ENCODE measurements around the gene SERINC5. TPM values are rescaled to one million over a fixed set of nuclear protein-coding genes. Genes with fewer than 3 reads are reported as not detected.

Gene SERINC5
- total RNA-seq, 5 donors from 2014 or later (not counting 1 experiment from before 2014, with no cell fraction given), result 109 to 170 (median 112) TPM

DNA sequence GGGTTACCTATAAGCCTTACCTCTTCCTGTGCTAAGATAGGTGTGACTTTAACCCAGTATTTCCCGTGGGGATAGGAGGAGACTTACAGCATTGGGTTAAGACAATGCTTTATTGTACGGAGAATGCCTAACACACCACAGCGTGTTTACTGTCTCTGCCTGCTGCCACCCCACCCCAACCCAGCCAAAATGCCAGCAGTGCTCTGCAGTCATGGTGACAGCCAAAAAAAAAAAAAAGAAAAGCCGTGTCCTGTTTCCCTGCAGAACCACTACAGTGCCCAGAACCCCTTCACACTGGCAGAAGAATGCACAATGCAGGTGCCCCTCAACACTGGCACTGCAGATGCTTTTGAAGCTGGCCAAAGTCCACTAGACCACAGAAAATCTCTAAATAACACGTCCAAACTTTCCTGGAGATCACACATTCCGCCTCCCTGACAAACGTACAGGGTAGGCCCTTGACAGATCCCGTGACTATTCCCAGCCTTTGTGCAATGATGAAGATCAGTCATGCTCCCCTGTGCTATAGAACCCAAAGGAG, 102.2 kb downstream of the SERINC5 start:
- ATAC-seq (replicated peaks in 1 of 4), result peak; percentile 60 to 73 (median 66)
- Histone ChIP-seq H3K27ac (ENCODE audit: low read length) (peak overlapping the region; percentile 45), H3K4me3 (ENCODE audit: control insufficient read depth in 1 of 2, extremely low read depth in 1 of 2, low read length in 1 of 2) (no peak overlapping the region), H3K4me1 (ENCODE audit: control insufficient read depth in 1 of 2, extremely low read depth in 1 of 2, insufficient read depth in 2 of 2, low read length in 2 of 2) (peaks cover 31 to 48% of the 10 kb centered on the region in 2 experiments), H3K27me3 (replicated peaks in 1 of 2; ENCODE audit: control insufficient read depth in 2 of 2, extremely low read depth in 1 of 2, insufficient read depth in 2 of 2, low read length in 1 of 2) (no peaks in the 10 kb centered on the region), H3K9me3 (no peaks in the 10 kb centered on the region), H3K36me3 (ENCODE audit: control insufficient read depth in 2 of 2, extremely low read depth in 1 of 2, insufficient read depth in 1 of 2, low read length in 1 of 2) (peaks cover 7 to 61% of the 10 kb centered on the region in 2 donors)
- no peaks in the 10 kb centered on the region for H3K9me3 Mint-ChIP-seq
- H3K4me1 Mint-ChIP-seq, result peaks cover 65 to 74% (median 72%) of the 10 kb centered on the region in 3 donors
- CTCF ChIA-PET, result interaction anchor here (0.5 to 1.5 kb wide), 6 partner anchors 17 to 101 kb away, joined by 4 to 9 read pairs (median 5); no protein-coding TSS in a partner anchor
- no peaks in the 10 kb centered on the region for H3K27me3 Mint-ChIP-seq
- H3K4me3 Mint-ChIP-seq, result peak overlapping the region; percentile 28 to 66 (median 40)
- 84% methylated on average over 5 of the region's 8 CpGs for WGBS (ENCODE audit: insufficient coverage)
- POLR2A ChIA-PET, result interaction anchor here (0.7 to 1.4 kb wide), 5 partner anchors 11 to 63 kb away, joined by 3 to 4 read pairs (median 3); no protein-coding TSS in a partner anchor
- H3K27ac Mint-ChIP-seq, result peak overlapping the region; percentile 94 to 96
- H3K36me3 Mint-ChIP-seq, result peaks cover 58% of the 10 kb centered on the region
- DNase-seq, result peak in 30 of 35 experiments; percentile 15 to 68 (median 42)

DNA sequence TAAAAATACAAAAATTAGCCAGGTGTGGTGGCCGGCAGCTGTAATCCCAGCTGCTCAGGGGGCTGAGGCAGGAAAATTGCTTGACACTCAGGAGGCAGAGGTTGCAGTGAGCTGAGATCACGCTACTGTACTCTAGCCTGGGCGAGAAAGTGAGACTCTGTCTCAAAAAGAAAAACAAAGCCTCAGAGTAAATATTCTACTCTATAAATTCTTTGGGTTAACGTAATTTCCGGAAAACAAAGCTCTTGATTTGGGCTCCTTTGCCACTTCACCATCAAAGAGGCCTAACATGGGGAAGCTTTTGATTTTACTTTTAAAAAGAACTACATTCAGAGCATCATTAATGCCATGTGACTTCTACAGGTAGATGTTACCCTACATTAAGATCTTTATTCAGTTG, 103.1 kb downstream of the SERINC5 start:
- peaks cover 33 to 50% of the 10 kb centered on the region in 2 experiments for H3K4me1 ChIP-seq (ENCODE audit: control insufficient read depth in 1 of 2, extremely low read depth in 1 of 2, insufficient read depth in 2 of 2, low read length in 2 of 2)
- no peaks in the 10 kb centered on the region for H3K27me3 ChIP-seq (replicated peaks in 1 of 2; ENCODE audit: control insufficient read depth in 2 of 2, extremely low read depth in 1 of 2, insufficient read depth in 2 of 2, low read length in 1 of 2)
- no peaks in the 10 kb centered on the region for H3K9me3 ChIP-seq
- peak overlapping the region; percentile 94 to 96 for H3K27ac Mint-ChIP-seq
- POLR2A ChIA-PET, result interaction anchor here (0.6 to 1.4 kb wide), 8 partner anchors 12 to 529 kb away, joined by 3 to 5 read pairs (median 4); no protein-coding TSS in a partner anchor
- H3K36me3 Mint-ChIP-seq, result peaks cover 57% of the 10 kb centered on the region
- peak overlapping the region; percentile 51 for H3K27ac ChIP-seq (ENCODE audit: low read length)
- peaks cover 3 to 57% of the 10 kb centered on the region in 2 donors for H3K36me3 ChIP-seq (ENCODE audit: control insufficient read depth in 2 of 2, extremely low read depth in 1 of 2, insufficient read depth in 1 of 2, low read length in 1 of 2)
- no peaks in the 10 kb centered on the region for H3K9me3 Mint-ChIP-seq
- ATAC-seq (replicated peaks in 1 of 4) (peak; percentile 55 to 77 (median 66)), DNase-seq (peak in 22 of 35 experiments; percentile 8 to 69 (median 32))
- peak overlapping the region; percentile 56 to 66 (median 59) for H3K4me3 Mint-ChIP-seq
- no peaks in the 10 kb centered on the region for H3K27me3 Mint-ChIP-seq
- CTCF ChIA-PET, result interaction anchor here (0.5 to 1.5 kb wide), 8 partner anchors 13 to 122 kb away, joined by 3 to 9 read pairs (median 4); no protein-coding TSS in a partner anchor
- peaks cover 68 to 77% (median 76%) of the 10 kb centered on the region in 3 donors for H3K4me1 Mint-ChIP-seq
- H3K4me3 ChIP-seq (ENCODE audit: control insufficient read depth in 1 of 2, extremely low read depth in 1 of 2, low read length in 1 of 2), result no peak overlapping the region
- WGBS (ENCODE audit: insufficient coverage), result 59% methylated on average over 4 of the region's 5 CpGs

DNA sequence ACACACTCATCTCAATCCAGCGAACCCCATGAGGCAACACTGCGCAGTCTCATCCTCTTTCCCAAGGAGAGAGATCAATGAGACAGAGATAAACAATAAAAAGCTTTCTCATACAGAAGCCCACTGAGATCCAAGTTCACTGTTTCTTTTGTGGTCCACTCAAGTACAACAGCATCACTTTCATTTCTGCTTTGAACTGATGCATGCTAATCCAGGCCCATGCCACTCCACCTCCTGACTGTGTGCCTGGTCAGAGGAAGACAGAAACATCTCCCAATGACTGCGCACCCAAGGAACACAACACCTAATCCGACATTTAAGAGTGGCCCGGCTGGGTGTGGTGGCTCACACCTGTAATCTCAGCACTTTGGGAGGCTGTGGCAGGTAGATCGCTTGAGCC, 104.0 kb downstream of the SERINC5 start:
- H3K4me1 Mint-ChIP-seq, result peaks cover 77 to 82% (median 82%) of the 10 kb centered on the region in 3 donors
- peak overlapping the region in 2 of 3 donors; percentile 9 to 66 for H3K4me3 Mint-ChIP-seq
- Histone ChIP-seq H3K4me1 (ENCODE audit: control insufficient read depth in 1 of 2, extremely low read depth in 1 of 2, insufficient read depth in 2 of 2, low read length in 2 of 2) (peaks cover 38 to 58% of the 10 kb centered on the region in 2 experiments), H3K27ac (ENCODE audit: low read length) (peak overlapping the region; percentile 51), H3K4me3 (ENCODE audit: control insufficient read depth in 1 of 2, extremely low read depth in 1 of 2, low read length in 1 of 2) (no peak overlapping the region), H3K27me3 (replicated peaks in 1 of 2; ENCODE audit: control insufficient read depth in 2 of 2, extremely low read depth in 1 of 2, insufficient read depth in 2 of 2, low read length in 1 of 2) (no peaks in the 10 kb centered on the region), H3K36me3 (ENCODE audit: control insufficient read depth in 2 of 2, extremely low read depth in 1 of 2, insufficient read depth in 1 of 2, low read length in 1 of 2) (peaks cover 3 to 60% of the 10 kb centered on the region in 2 donors), H3K9me3 (no peaks in the 10 kb centered on the region)
- ChIA-PET POLR2A (no interaction called here), CTCF (interaction anchor here (0.6 to 1.2 kb wide), 4 partner anchors 12 to 69 kb away, joined by 3 to 4 read pairs (median 3); no protein-coding TSS in a partner anchor)
- DNase-seq, result no peak
- peaks cover 58% of the 10 kb centered on the region for H3K36me3 Mint-ChIP-seq
- WGBS (ENCODE audit: insufficient coverage), result 100% methylated on average over 5 of the region's 6 CpGs
- peak overlapping the region; percentile 94 to 96 for H3K27ac Mint-ChIP-seq
- no peaks in the 10 kb centered on the region for H3K9me3 Mint-ChIP-seq
- no peak for ATAC-seq (replicated peaks in 1 of 4)
- H3K27me3 Mint-ChIP-seq, result no peaks in the 10 kb centered on the region

DNA sequence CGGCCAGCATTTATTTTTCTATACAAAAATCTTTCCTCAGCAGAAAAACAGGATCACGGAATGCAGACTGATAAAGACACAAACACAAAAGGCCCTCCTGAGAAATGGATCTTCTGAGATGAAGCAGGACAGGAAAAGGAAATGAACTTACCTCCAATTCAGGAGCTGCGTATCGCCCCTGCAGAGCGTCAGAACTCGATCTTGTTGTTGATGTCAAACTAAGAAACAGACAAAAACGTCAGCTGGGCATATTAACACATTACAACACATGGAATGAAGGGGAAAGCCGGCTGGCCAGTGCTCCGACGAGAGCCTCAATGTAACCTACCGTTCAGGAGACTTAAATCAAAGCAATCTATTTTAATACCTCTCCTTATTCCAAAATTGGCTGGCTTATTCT, 105.1 kb downstream of the SERINC5 start:
- Mint-ChIP-seq H3K9me3 (no peaks in the 10 kb centered on the region), H3K4me1 (peaks cover 79 to 87% (median 79%) of the 10 kb centered on the region in 3 donors), H3K4me3 (peak overlapping the region; percentile 7 to 66 (median 41)), H3K27ac (peak overlapping the region; percentile 94 to 96), H3K36me3 (peaks cover 59% of the 10 kb centered on the region), H3K27me3 (no peaks in the 10 kb centered on the region)
- CTCF ChIA-PET, result no interaction called here
- WGBS (ENCODE audit: insufficient coverage), result 34% methylated on average over 4 of the region's 11 CpGs
- Histone ChIP-seq H3K4me3 (ENCODE audit: control insufficient read depth in 1 of 2, extremely low read depth in 1 of 2, low read length in 1 of 2) (no peak overlapping the region), H3K4me1 (ENCODE audit: control insufficient read depth in 1 of 2, extremely low read depth in 1 of 2, insufficient read depth in 2 of 2, low read length in 2 of 2) (peaks cover 38 to 60% of the 10 kb centered on the region in 2 experiments), H3K27ac (ENCODE audit: low read length) (peak overlapping the region; percentile 51), H3K27me3 (replicated peaks in 1 of 2; ENCODE audit: control insufficient read depth in 2 of 2, extremely low read depth in 1 of 2, insufficient read depth in 2 of 2, low read length in 1 of 2) (no peaks in the 10 kb centered on the region), H3K36me3 (ENCODE audit: control insufficient read depth in 2 of 2, extremely low read depth in 1 of 2, insufficient read depth in 1 of 2, low read length in 1 of 2) (peaks cover 3 to 59% of the 10 kb centered on the region in 2 donors), H3K9me3 (no peaks in the 10 kb centered on the region)
- ATAC-seq (replicated peaks in 1 of 4), result peak in 2 of 4 experiments; percentile 37 to 42
- POLR2A ChIA-PET, result interaction anchor here in 1 of 2 donors (1.0 kb wide), 1 partner anchor 15 kb away, joined by 5 read pairs; no protein-coding TSS in a partner anchor
- DNase-seq, result peak in 30 of 35 experiments; percentile 26 to 76 (median 42)

DNA sequence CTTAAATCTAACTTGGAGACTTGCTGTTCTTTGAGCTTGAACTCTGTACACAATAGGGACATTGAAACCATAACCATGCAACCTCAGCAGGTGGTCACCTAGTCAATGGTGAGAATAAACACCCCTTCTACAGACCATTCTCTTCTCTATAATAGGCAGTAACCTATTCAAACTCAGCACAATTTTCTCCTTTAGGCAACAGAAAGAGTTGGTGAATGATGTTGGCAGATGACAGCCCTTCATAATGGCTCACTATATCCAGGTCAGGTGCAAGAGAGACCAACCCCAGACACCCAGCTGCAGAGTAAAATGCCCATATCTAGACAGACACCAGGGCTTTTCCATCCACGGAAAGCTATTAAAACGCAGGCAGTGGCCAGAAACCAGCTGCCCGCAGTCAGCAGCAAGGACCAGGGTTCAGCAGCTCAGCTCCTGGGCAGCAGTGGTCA, 106.7 kb downstream of the SERINC5 start:
- CTCF ChIA-PET, result no interaction called here
- POLR2A ChIA-PET, result interaction anchor here (0.6 kb wide), 2 partner anchors 16 to 32 kb away, joined by 3 read pairs; no protein-coding TSS in a partner anchor
- 100% methylated on average over 3 of the region's 3 CpGs for WGBS (ENCODE audit: insufficient coverage)

DNA sequence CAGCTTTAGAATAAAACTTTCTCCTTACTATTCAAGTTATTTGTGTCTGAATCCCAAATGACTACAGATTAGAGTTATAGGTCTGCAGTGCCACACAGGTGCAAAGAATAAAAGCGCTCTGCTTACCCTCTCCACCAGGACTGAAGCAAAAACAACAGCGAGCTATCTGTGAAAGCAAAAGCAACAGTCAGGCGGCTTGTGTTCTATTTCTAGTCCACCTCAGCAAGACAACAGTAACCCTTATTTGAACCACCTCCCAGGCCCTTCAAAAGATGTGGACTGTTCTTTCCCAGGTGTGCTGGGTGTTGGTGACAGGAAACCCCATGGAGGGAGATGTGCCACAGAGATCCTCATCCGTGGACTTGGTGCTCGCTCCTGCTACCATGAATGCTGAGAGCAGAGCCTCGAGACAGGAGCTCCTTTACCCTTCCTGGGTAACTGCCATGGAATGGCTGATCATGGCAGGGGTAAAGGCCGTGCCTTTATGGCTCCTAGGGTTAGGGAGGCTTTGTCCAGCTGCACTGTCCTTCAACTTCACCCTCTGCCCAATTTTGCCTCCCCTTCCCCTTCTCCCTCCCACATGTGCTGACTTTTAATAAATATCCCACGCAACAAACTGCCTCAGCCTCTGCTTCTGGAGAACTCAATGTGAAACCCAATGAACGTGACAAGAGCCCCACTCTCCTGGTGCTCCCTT, 108.6 kb downstream of the SERINC5 start:
- peaks cover 76 to 82% (median 79%) of the 10 kb centered on the region in 3 donors for H3K4me1 Mint-ChIP-seq
- ChIA-PET POLR2A (interaction anchor here in 1 of 2 donors (0.6 kb wide), 1 partner anchor 24 kb away, joined by 3 read pairs; no protein-coding TSS in a partner anchor), CTCF (interaction anchor here in 1 of 2 donors (0.6 to 1.2 kb wide), 3 partner anchors 58 to 1095 kb away, joined by 3 to 5 read pairs (median 4); partner anchors contain the start of gene SERINC5)
- no peaks in the 10 kb centered on the region for H3K27me3 Mint-ChIP-seq
- peak overlapping the region in 1 of 3 donors; percentile 27 for H3K4me3 Mint-ChIP-seq
- H3K27ac Mint-ChIP-seq, result peak overlapping the region; percentile 79 to 89
- DNase-seq, result no peak
- peak in 1 of 4 experiments; percentile 45 for ATAC-seq (replicated peaks in 1 of 4)
- Histone ChIP-seq H3K4me1 (ENCODE audit: control insufficient read depth in 1 of 2, extremely low read depth in 1 of 2, insufficient read depth in 2 of 2, low read length in 2 of 2) (peaks cover 28 to 60% of the 10 kb centered on the region in 2 experiments), H3K4me3 (ENCODE audit: control insufficient read depth in 1 of 2, extremely low read depth in 1 of 2, low read length in 1 of 2) (no peak overlapping the region), H3K36me3 (ENCODE audit: control insufficient read depth in 2 of 2, extremely low read depth in 1 of 2, insufficient read depth in 1 of 2, low read length in 1 of 2) (peaks cover 3 to 85% of the 10 kb centered on the region in 2 donors), H3K9me3 (no peaks in the 10 kb centered on the region), H3K27ac (ENCODE audit: low read length) (no peak overlapping the region), H3K27me3 (replicated peaks in 1 of 2; ENCODE audit: control insufficient read depth in 2 of 2, extremely low read depth in 1 of 2, insufficient read depth in 2 of 2, low read length in 1 of 2) (no peaks in the 10 kb centered on the region)
- peaks cover 76% of the 10 kb centered on the region for H3K36me3 Mint-ChIP-seq
- no peaks in the 10 kb centered on the region for H3K9me3 Mint-ChIP-seq
- 96% methylated on average over 4 of the region's 9 CpGs for WGBS (ENCODE audit: insufficient coverage)

More for the DNA sequence above, 106.7 kb downstream of the SERINC5 start:
- Mint-ChIP-seq H3K27me3 (no peaks in the 10 kb centered on the region), H3K27ac (peak overlapping the region; percentile 66 to 90), H3K9me3 (no peaks in the 10 kb centered on the region), H3K36me3 (peaks cover 61% of the 10 kb centered on the region), H3K4me1 (peaks cover 76 to 84% (median 79%) of the 10 kb centered on the region in 3 donors), H3K4me3 (no peak overlapping the region)
- ATAC-seq (replicated peaks in 1 of 4), result no peak
- no peaks in the 10 kb centered on the region for H3K27me3 ChIP-seq (replicated peaks in 1 of 2; ENCODE audit: control insufficient read depth in 2 of 2, extremely low read depth in 1 of 2, insufficient read depth in 2 of 2, low read length in 1 of 2)
- H3K4me1 ChIP-seq (ENCODE audit: control insufficient read depth in 1 of 2, extremely low read depth in 1 of 2, insufficient read depth in 2 of 2, low read length in 2 of 2), result peaks cover 38 to 60% of the 10 kb centered on the region in 2 experiments
- H3K4me3 ChIP-seq (ENCODE audit: control insufficient read depth in 1 of 2, extremely low read depth in 1 of 2, low read length in 1 of 2), result no peak overlapping the region
- peaks cover 3 to 68% of the 10 kb centered on the region in 2 donors for H3K36me3 ChIP-seq (ENCODE audit: control insufficient read depth in 2 of 2, extremely low read depth in 1 of 2, insufficient read depth in 1 of 2, low read length in 1 of 2)
- peak overlapping the region; percentile 28 for H3K27ac ChIP-seq (ENCODE audit: low read length)
- no peaks in the 10 kb centered on the region for H3K9me3 ChIP-seq
- no peak for DNase-seq

Data from T-cell (primary cell).